NCI-H2196 treated with DMSO at 0.1 percent for 48 hours (cell line): ENCODE data around the gene CCT7.

Experiments
- DNase-seq: peaks from one replicate; lab custom pipeline; 2025; ENCODE audit not compliant: unreplicated experiment; lab: John Stamatoyannopoulos, UW

Gene CCT7

GRCh38 chr2:73292316-73292905, 58.3 kb downstream of the CCT7 start:
- DNase-seq = no peak

GRCh38 chr2:73292906-73293533, 58.9 kb downstream of the CCT7 start:
- no peak for DNase-seq

- DNase-seq = peak; percentile 47
Measured at GRCh38 chr2:73293534-73294171, 59.5 kb downstream of the CCT7 start, which contains the start of gene EGR4. EGR4 (minus strand) TSS chr2:73293548; CDS start chr2:73293317, 231 bp downstream.

GRCh38 chr2:73294239-73294638, 60.1 kb downstream of the CCT7 start:
- DNase-seq = no peak

GRCh38 chr2:73295751-73296400, 61.8 kb downstream of the CCT7 start:
- DNase-seq = no peak

GRCh38 chr2:73297151-73297559, 63.0 kb downstream of the CCT7 start:
- DNase-seq = no peak

- no peak for DNase-seq
Measured at GRCh38 chr2:73297586-73297985, 63.5 kb downstream of the CCT7 start.

- no peak for DNase-seq
Measured at GRCh38 chr2:73300926-73301325, 66.8 kb downstream of the CCT7 start.

GRCh38 chr2:73301636-73302035, 67.5 kb downstream of the CCT7 start:
- no peak for DNase-seq
